Measurements from ENCODE around the gene RGL3. TPM values are rescaled to one million over a fixed set of nuclear protein-coding genes. Genes with fewer than 3 reads are reported as not detected.

Gene RGL3
- total RNA-seq, 2 experiments from 2014 or later, result 0.49 TPM; not detected in 1

DNA sequence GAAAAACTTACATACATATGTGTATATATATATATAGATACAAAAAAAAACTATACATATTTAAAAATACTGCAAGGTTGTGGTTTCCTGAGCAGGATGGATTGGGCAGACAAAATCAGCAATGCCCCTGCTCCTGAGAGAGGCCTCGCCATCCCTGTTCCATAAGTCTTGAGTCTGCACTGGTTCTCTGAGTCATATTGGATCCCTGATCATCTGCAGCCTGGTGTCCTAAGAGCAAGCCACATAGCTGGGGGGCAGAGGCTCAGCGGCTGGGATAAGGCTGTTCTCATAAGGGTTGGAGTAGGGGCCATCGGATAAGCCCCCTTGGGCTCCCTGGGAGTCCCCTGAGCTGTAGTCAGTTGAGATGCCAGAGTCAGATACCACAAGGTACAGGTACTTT, 41.4 kb downstream of the RGL3 start:
- H3K4me2 ChIP-seq (ENCODE audit: low read length), result peak overlapping the region; percentile 37; the same call in 1 of the 2 replicates

DNA sequence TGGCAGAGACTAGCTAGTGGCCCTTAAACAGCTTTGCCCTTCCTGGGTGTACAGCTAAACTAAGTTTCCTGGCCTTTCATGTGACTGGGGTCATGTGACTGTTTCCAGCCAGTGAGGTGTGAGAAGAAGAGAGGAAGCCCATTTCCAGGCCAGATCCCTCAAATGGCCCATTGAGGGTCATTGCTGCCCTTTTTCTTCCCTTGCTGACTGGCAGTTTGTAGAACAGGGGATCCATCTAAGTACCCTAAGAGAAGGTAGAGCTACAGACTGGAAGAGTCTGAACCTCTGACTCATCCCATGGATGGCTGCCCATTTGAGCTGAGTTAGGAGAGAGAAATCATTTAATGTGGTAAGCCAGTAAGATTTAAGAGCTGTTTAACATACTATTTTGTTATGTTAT, 41.9 kb downstream of the RGL3 start:
- no peaks in the 10 kb centered on the region for H3K9me2 ChIP-seq (ENCODE audit: insufficient read depth, low read length)
- peaks cover 57% of the 10 kb centered on the region for H3K4me1 ChIP-seq (ENCODE audit: insufficient read depth, low read length, poor library complexity, severe bottlenecking)
- ChIA-PET CTCF (ENCODE audit: unreplicated experiment) (interaction anchor here (2.6 kb wide), 1 partner anchor 105 kb away, joined by 11 read pairs; no protein-coding TSS in a partner anchor), POLR2A (interaction anchor here (0.7 to 1.7 kb wide), 4 partner anchors 37 to 458 kb away, joined by 4 to 7 read pairs (median 4); partner anchors contain the start of gene RAB3D)
- peak overlapping the region; percentile 73 for H3K4me2 ChIP-seq (ENCODE audit: low read length)
- no peaks in the 10 kb centered on the region for H3K9me3 ChIP-seq (ENCODE audit: low read length)
- H2AFZ ChIP-seq (ENCODE audit: low read length), result peak overlapping the region; percentile 77
- H3K27ac ChIP-seq (ENCODE audit: low read depth, low read length, poor library complexity, severe bottlenecking), result peak overlapping the region; percentile 80
- TF ChIP-seq EZH2phosphoT487 (IDR thresholded peaks at IDR 0.05; ENCODE audit: borderline replicate concordance, low read depth, low read length), result no peak
- TF ChIP-seq, protein P1, sequence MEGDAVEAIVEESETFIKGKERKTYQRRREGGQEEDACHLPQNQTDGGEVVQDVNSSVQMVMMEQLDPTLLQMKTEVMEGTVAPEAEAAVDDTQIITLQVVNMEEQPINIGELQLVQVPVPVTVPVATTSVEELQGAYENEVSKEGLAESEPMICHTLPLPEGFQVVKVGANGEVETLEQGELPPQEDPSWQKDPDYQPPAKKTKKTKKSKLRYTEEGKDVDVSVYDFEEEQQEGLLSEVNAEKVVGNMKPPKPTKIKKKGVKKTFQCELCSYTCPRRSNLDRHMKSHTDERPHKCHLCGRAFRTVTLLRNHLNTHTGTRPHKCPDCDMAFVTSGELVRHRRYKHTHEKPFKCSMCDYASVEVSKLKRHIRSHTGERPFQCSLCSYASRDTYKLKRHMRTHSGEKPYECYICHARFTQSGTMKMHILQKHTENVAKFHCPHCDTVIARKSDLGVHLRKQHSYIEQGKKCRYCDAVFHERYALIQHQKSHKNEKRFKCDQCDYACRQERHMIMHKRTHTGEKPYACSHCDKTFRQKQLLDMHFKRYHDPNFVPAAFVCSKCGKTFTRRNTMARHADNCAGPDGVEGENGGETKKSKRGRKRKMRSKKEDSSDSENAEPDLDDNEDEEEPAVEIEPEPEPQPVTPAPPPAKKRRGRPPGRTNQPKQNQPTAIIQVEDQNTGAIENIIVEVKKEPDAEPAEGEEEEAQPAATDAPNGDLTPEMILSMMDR (conservative IDR thresholded peaks at IDR 0.05; ENCODE audit: low read length), result no peak
- H3K4me3 ChIP-seq (ENCODE audit: low read depth, low read length, poor library complexity, severe bottlenecking), result peak overlapping the region; percentile 87
- no peaks in the 10 kb centered on the region for H4K20me1 ChIP-seq (ENCODE audit: insufficient read depth, low read length)
- DNase-seq (ENCODE audit: low spot score), result peak; percentile 79
- peaks cover 26% of the 10 kb centered on the region for H3K79me2 ChIP-seq (ENCODE audit: insufficient read depth, low read depth, low read length)
- no TSS peak for BruUV-seq (replicated peaks)
- H3K36me3 ChIP-seq (ENCODE audit: insufficient read depth, low read length), result peaks cover 18% of the 10 kb centered on the region; the same call in 1 of the 2 replicates
- intact Hi-C loops (cut with micrococcal nuclease; ENCODE audit: unreplicated experiment), result no loop called here

More for the DNA sequence above, 41.4 kb downstream of the RGL3 start:
- DNase-seq (ENCODE audit: low spot score), result no peak
- Histone ChIP-seq H3K4me1 (ENCODE audit: insufficient read depth, low read length, poor library complexity, severe bottlenecking) (peaks cover 60% of the 10 kb centered on the region), H2AFZ (ENCODE audit: low read length) (no peak overlapping the region; the same call in 1 of the 2 replicates), H3K27ac (ENCODE audit: low read depth, low read length, poor library complexity, severe bottlenecking) (peak overlapping the region; percentile 80), H3K79me2 (ENCODE audit: insufficient read depth, low read depth, low read length) (peaks cover 26% of the 10 kb centered on the region), H3K36me3 (ENCODE audit: insufficient read depth, low read length) (peaks cover 18% of the 10 kb centered on the region; the same call in 1 of the 2 replicates), H3K9me3 (ENCODE audit: low read length) (no peaks in the 10 kb centered on the region), H3K4me3 (ENCODE audit: low read depth, low read length, poor library complexity, severe bottlenecking) (peak overlapping the region; percentile 87), H3K9me2 (ENCODE audit: insufficient read depth, low read length) (no peaks in the 10 kb centered on the region), H4K20me1 (ENCODE audit: insufficient read depth, low read length) (no peaks in the 10 kb centered on the region)
- no TSS peak for BruUV-seq (replicated peaks)
- ChIA-PET POLR2A (interaction anchor here (1.5 to 1.7 kb wide), 2 partner anchors 38 to 105 kb away, joined by 4 to 5 read pairs; partner anchors contain the start of gene RAB3D), CTCF (ENCODE audit: unreplicated experiment) (interaction anchor here (2.6 kb wide), 1 partner anchor 105 kb away, joined by 11 read pairs; no protein-coding TSS in a partner anchor)
- intact Hi-C loops (cut with micrococcal nuclease; ENCODE audit: unreplicated experiment), result no loop called here
- TF ChIP-seq, protein P1 (conservative IDR thresholded peaks at IDR 0.05; ENCODE audit: low read length), result no peak
- no peak for TF ChIP-seq EZH2phosphoT487 (IDR thresholded peaks at IDR 0.05; ENCODE audit: borderline replicate concordance, low read depth, low read length)

Measured in OCI-LY7 (cell line).